NCI-H1694 (cell line): ENCODE results near the gene EDIL3.
A peak's percentile ranks its signal among the peaks of the same experiment; 100 is the strongest.
"Not testable (repeated sequence)": the region's sequence is repeated elsewhere in the genome, so short reads cannot be mapped to it uniquely, and the experiment has no call there.

ENCODE experiments used
- DNase-seq: peaks from one replicate; lab custom pipeline; 2025; lab: John Stamatoyannopoulos, UW

EDIL3 gene

DNA sequence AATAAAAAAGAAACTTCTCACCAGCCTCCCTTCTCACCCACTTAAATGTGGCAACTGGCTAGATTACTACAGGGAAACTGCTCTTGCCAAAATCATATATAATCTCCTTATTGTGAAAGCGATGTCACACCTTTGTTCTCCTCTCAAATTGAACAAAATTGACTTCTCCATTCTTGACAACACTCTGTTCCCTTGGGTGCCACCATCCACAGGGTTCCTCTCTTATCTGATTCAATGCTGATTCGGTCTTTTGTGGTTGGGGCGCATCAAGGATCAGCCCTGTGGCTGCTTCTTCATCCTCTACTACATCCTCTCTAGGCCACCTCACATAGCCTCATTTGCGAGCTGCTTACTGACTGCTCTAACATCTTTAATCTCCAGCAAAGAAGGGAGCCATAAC lies 86.1 kb downstream of the EDIL3 start:
- no peak for DNase-seq

DNA sequence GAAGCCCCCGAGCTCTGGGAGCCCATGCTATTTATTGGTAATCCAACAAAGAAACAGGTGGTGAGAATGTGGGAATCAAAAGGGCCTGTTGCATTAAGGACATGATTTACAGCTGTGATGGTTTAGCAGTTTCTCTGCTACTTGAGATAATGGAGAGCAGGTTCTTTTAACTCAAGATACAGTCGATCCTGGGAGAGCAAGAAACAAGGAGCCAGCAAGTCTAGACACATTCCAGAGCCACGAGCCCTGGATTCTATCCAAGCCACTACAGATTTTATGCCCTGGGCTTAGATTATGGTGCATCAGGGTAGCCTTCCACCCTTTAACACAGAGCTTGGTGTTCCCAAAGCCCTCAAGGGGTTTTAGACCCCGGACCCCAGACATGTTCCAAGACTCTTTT lies 87.0 kb downstream of the EDIL3 start:
- not testable (repeated sequence) for DNase-seq

DNA sequence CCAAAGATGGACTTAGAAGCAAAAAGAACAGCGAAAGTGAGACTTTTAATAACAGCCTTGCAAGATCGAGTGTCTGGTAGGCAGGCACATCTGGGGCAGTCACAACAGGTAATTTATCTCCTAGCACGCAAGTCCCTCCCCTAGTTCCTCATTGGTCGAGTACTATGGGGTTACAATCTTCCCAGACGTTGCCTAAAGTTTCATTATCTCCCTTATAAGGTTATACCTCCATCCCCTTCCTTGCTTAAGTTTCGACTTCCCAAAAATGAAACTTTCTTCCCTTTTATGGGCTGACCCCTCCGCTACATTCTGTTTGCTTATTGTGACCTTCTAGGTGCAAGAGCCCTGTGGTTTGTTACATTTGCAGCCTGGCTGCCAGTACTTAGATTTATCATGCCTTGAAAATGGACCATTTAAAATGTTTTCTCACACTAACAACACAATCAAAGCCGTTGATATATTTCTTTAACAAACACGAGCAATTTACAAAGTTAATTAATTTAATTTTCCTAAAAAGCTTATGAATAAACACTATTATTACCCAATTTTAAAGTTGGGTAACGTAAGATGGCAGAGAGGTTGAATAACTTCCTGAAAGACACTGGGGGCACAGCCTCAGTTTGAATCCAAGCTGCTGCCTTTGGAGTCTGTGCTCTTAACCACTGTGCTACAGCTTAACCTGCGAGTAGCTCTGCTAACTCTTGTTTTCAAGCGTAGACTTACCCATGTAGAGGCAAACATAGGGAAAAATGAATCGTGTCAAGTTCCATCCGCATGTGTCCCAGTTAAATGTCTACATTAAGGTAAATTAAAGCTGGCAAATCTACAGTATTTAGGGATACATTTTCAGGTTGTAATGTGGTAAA lies 91.7 kb downstream of the EDIL3 start:
- DNase-seq: no peak

DNA sequence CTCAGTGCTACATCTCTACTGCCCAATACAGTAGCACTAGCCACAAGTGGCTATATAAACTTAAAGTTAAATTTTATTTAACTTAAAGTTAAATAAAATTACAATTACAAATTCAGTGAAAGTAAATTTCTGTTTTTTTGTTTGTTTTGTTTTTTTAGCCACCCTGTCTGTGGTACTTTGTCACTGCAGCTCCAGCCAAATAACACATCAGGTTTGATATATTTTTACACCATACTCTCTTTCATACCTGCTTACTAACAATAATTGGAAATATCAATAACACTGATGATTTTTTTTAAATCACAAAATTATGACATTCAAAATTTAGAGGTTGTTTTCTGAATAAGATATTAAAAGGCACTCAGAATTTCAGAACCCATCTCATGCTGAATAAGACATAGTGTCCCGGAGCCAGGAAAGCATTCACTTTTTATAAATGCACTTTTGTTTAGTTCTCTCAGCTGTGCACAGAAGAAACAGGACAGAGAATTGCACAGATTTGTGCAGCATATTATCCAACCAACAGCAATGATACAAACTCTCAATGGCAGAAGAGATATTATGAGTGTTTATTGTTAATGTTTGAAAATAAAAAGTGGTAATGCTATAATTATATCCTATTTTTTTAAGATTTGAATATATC lies 92.6 kb downstream of the EDIL3 start:
- no peak for DNase-seq

DNA sequence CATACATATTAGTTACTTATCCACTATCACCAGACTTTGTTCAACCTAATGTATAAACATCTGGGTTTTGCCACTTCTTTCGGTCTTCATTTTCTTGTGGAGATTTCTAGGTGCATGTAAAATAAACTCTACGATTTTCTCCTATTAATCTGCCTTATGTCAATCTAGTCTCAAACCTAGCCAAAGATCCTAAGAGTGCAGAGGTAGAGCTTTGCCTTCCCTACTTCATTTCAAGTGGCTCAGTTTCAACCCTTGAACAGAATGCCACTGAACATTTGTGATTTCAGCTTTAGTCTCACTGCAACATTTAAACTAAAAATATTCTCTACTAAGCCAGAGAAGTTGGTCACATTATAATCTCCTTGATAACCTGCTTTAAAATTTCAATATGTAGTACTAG lies 94.0 kb downstream of the EDIL3 start:
- DNase-seq: no peak

DNA sequence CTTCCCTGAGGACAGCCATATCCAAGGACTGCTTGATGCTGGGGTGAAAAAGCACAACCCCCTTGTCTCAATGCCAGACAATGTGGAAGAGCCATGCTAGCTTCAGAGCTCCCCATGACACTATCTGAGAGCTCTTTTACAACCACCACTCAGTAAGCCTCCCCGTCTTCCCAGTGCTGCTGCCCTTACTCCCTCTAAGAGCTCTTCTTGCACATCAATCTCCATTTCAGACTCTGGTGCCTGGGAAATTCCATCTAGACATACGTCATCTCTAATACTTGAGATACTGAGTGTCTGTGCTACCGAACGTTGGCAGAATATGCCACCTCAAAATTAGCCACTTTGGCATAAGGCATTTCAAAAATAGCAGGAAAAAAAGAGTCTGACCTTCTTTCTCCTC lies 94.5 kb downstream of the EDIL3 start:
- no peak for DNase-seq

DNA sequence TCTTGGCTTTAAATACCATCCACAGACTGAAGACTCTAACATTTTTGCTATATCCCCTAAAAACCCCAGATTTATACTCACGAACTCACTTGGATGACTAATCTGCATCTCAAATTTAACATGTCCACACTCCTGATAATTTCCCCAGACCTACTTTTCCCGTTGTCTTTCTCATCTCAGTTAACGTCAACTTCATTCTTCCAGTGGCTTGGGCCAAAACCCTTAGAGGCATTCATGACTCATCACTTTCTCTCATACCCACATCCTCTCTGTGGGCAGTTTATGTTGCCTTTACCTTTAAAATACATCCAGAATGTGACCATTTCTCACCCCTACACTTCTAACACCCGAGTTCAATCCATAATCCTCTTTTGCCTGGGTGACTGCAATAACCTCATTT lies 96.7 kb downstream of the EDIL3 start:
- no peak for DNase-seq

DNA sequence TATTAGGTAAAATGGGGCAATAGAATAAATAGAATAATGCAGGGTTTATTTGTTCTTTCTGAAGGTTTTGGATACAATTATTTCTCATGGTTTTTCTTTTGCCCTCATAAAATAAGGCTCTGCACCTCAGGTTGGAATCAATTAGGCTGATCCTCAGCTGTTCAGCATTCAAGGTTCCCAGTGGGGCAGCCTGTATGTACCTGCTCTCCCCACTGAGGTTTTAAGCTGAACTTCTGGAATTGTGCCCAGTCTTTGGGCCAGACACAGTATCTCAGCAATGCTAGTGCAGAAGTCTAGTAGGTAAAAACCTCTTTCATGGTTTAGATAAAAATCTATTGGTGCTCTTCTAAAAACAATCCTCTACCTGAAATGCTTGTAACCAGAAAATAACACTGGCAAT lies 98.0 kb downstream of the EDIL3 start:
- no peak for DNase-seq

DNA sequence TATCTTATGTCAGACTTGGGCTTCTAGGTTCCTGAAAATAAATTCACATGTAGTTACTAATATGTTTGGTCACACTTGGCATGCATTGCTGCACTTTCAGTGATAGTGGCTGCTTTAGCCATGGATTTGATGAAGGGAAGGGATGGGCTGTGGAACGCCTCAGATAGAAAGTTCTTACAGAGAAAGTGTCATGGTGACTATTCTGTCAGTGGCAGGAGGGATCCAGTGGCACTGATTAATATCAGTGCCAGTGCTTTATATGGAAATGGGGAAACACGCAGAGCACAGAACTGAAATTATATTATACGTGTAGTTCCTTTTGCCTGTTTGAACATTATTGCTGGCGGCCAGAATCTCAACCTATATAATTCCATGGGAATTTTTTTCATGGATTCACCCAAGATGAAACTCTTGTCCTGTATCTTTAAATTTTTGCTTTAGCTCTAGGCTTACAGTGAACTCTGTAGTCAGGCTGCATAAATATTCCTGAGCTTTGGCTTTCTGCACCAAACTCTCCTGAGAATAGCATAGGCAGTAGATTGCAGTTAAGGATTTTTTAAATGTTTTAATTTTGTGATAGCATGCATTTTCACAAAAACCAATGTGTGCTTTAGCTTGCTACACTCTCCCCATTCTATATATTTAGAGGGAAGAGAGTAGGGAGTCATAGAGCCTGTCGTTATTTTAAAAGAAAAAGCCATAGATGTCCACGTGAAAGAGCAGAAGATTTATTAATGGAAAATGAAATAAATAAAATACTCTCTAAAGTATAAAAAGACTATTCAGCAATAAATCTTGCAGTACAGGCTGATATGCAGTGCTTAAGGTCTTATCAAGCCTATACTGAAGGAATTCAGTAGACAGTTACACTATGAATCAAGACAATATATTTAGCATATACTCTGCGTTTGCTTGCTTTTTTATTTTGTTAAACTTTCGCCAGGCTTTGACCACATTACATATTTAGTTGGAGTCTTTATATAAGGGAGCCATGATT lies 98.7 kb downstream of the EDIL3 start:
- DNase-seq: no peak

DNA sequence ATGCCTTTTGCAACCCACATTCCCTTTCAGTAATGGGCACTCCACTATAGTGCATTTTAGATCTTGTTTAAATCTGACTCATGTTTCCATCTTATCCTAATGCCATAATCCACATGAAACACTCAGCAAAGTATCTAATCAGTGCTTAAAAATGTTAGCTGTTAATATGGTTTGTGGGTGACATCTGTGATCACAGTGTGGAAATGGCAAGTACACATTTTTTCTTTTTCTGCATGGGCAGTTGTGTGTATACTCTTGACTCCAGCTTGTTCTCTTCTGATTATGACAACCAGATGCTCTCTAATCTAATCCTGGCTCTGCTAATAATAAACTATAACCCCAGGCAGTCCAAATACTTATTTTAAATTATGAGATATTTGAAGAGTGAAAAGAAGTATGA lies 103.3 kb downstream of the EDIL3 start:
- no peak for DNase-seq

DNA sequence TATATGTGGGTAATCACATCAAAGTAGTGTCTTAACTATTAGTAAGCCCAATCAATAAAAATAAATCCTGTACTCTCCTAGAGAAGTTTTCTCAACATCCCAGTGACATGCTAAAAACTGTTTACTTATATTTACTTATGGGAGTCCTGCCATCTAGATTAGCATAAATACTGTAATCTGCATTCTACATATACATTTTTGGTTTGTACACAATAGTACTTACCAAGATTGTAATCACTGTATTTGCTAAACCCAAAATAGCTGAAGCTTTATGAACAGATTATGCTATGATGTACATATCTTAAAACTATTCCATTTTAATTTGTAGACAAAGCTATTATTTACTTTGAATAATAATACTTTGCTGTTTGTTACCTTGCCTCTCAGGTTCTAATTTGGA lies 105.4 kb downstream of the EDIL3 start:
- no peak for DNase-seq

DNA sequence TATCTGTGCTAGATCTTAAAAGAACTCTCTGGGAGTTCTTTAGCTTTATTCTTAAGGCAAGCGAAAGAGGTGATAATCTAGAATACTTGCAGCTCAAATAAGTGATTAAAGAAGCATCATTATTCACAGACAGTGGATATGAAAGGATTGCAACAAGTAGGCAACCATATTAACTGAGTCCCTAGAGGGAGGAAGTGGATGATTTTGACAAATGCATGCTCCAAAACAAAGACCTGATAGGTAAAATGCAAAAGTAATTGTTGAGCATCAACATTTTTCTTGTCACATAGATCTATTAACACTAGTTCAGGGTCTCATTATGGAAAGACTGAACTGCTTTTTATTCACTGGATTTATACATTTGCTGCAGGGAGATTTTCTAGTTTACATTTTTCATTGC lies 109.1 kb downstream of the EDIL3 start:
- no peak for DNase-seq

DNA sequence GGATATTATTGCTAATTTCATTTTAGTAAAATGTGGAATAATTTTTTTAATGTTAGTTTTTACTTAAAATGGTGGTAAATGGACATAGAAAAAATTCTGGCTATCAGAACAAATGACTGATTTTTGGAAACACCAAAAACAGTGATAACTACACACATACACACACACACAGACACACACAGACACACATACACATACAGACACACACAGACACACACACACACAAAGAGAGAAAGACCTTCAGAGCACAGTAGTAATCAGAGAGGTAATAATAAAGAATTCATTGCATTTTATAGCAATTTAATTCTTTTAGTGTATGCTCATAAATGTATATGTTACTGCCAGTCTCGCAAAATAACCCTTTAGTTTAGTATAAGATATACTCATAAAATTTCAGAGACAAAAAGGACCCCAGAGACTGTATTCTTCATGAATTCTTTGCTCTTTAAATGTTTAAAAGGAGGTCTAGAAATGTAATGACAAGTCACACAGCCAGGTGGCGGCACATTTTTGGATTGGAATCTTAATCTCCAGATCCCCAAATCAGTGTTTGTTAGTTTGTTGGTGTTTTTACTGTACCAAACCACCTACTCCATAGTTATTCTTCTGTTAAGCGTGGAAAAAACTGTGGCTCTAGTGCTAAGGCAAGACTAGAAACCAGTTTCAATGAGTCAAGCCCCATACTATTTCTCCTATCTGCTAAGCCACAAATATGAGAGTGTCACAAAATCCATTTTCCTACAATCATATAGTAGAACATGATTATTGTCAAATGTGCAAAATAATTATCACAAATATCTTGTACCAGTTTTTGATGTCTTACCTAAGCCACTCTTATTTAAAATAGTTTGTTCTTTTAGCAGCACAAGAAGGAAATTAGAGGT lies 109.9 kb downstream of the EDIL3 start:
- DNase-seq: peak; percentile 20

DNA sequence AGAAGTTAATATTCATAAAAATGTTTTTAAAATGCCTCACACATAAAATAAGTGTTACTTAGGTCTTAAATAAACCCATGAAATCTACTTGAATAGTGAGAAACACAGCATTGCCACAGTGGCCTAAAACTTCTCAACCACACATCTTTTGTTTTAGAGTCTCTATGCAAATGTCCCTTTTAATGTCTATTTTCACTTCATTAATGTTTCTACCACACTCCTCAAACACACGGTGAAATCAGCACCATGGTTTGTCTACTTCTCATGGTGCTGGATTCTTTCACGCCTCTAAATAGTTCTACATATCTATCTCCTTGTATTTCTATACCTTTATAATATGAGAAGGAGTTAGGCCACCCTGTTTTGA lies 111.2 kb downstream of the EDIL3 start:
- DNase-seq: no peak

DNA sequence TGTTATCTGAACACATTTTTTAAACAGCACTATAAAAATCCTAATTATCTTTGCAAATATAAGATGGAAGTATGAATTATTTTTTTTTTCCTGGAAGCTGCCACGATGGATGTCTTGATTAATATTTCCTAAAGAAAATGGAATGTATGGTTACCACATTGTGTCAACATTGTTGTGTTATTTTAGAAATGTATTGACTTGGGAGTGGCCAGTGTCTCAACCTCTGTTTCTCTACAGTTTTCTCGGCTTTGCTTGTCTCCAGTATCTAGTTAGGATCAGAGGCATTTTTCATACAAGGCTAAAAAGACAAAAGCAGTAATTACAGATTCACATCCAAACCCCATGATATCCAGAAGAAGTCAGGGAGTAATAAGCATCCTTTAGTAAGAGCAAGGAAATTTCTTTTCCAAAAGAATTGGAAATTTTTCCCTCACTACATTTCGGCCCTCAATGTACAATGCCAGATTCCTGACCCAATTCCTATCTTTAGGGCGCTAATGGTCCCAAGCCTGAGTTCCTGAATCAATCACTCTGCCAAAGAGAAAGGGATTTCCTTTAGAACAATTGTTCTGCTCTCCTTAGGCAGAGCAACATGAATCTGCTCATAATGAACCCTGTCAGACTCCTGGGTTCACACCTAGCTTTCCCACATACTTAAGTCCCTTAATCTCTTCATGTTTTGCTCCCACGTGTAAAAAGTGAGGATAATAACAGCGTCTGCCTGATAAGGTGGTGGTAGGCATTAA lies 111.7 kb downstream of the EDIL3 start:
- no peak for DNase-seq

DNA sequence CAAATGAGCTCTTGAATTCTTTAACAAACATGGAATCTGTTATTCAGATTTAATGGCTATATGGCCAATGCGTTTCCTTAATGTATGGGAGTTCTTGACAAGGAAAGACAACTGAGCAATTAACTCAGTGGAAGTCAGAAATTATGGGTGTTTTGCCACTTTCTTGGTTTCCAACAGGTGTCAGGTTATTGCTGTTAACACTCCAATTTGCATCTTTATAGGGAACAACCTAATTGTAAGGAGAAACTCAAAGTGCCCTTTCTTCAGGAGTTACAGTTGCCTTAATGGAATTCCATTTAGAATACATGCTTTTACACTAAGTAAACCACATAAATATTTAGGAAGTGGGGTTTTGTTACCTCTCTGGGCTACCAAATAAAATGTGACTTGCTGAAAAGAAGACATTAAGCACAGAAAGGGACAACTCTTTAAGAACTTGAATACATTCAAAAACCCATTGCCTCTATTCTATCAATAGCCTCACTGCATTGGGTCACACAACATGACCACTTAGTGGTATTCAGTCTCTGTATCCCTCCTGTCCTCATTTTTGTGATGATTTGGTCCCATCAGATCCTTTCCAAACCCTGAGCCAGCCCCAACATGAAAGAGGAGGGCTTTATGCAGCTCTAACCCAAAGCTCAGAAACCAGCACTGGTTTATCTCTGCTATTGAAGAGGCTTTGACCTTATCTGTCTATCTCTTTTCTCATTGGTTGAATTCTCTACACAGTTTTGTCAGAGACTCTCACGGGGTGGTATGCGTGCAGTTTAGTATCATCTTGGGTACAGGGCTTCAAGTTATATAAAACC lies 118.7 kb downstream of the EDIL3 start:
- no peak for DNase-seq

DNA sequence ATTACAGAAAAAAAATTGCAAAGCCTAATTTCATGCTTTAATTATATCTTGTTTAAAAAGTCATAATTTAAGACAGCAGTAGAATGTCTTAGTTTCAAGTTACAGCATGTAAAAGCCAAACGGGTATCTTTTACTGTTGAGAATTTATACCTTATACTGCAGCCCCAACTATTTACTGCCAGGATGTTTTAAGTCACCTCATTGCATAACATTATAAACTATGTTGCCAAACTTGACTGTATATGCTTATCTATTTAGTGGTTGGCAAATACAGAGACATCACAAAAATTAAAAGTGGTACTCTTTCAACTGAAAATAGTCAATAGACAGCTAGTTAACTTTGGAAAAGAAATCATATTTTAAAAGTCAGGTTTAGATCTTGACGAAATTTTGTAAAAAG lies 119.5 kb downstream of the EDIL3 start:
- no peak for DNase-seq

DNA sequence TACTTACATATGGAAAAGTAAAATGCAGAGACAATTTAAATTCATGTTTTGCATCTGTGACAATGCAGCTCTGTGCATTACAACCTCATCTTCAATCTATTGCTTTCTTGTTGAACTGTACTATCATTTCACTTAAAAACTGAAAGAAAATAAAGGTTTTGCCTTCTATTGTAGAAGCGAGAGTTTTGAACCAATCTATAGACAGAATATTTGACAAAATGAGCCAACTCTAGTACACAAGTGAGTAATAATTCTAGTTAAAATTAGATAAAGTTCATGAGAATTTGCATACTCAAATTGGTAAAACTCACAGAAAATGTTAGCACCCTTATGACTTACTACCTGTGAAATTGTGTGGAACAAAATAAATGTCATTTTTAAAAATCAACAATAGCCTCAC lies 123.7 kb downstream of the EDIL3 start:
- no peak for DNase-seq

DNA sequence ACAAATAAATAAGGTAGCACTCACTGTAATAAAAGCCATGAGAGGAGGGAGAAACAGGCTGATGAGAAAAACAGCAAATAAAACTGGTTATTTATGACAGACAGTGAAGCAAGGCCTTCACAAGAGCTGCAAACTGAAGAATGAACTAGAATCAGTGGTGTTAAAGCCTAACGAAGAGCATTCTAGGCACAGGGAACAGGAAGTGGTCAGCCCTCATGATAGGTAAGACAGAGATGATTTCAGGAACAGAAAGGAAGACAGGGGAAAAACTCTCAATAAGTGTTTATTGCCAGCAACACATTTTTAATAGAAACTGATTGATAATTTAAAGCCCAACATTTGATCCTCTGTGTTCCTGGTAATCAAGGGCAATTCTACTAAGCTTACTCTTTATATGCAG lies 124.5 kb downstream of the EDIL3 start:
- no peak for DNase-seq
